K562 (cell line): ENCODE results near the gene VPS41. TPM values are rescaled to one million over a fixed set of nuclear protein-coding genes. Genes with fewer than 3 reads are reported as not detected.

Experiments used
- polyA plus RNA-seq, 8 experiments: library from polyadenylated mRNA; depleted of rRNA in 4 of 8; stranded (reverse) in 5 of 8; unstranded in 3 of 8; fragments of >200 nt; fragmentation: Nextera tagmentation in 2 of 8; fragmentation: Illumina TruSeq in 1 of 8; extraction: Ambion mirVana in 2 of 8; extraction: Trizol in 1 of 8; gene quantifications; 2 replicates each; pipeline versions ENCODE4 v1.2.1 to v1.2.3, GENCODE V29; 2011 to 2014; ENCODE audit warnings: inconsistent platforms in 1 of 8, missing spikeins in 1 of 8
- total RNA-seq, 7 experiments: library from RNA; depleted of rRNA in 6 of 7; stranded (reverse); fragments of >200 nt in 6 of 7; fragmentation: Illumina TruSeq in 2 of 7; extraction: Trizol in 2 of 7; gene quantifications; 2 replicates each; pipeline versions ENCODE4 v1.2.1 to v1.2.3, GENCODE V29; 2011 to 2021; ENCODE audit warnings: low replicate concordance in 1 of 7

Gene VPS41
- total and polyA plus RNA-seq, 9 of the 15 experiments (the other 6 are each of a cell fraction or from before 2014, with no cell fraction given) = 17.7 to 46.8 (median 32.1) TPM

Other genes starting within 250 kb of the VPS41 start
- 0.64 and 0.82 TPM in 2 replicates for gene POU6F2, start 68.7 kb upstream of the VPS41 start, total RNA-seq (2014; rRNA removed)
- 0.80 and 0.98 TPM in 2 replicates for gene POU6F2, start 68.7 kb upstream of the VPS41 start, total RNA-seq (2014; rRNA removed; fragmentation: Illumina TruSeq; extraction: Trizol)
- 0.87 and 1.1 TPM in 2 replicates for gene POU6F2, start 68.7 kb upstream of the VPS41 start, total RNA-seq (2015; rRNA removed; fragmentation: Illumina TruSeq; extraction: Trizol)
- gene POU6F2, start 68.7 kb upstream of the VPS41 start, total RNA-seq (2021) = 1.5 and 2.5 TPM in 2 replicates
- 0.91 and 0.96 TPM in 2 replicates for gene POU6F2, start 68.7 kb upstream of the VPS41 start, polyA plus RNA-seq (2011; rRNA removed)
- 1.0 and 1.1 TPM in 2 replicates for gene POU6F2, start 68.7 kb upstream of the VPS41 start, polyA plus RNA-seq (2014; fragmentation: Illumina TruSeq; extraction: Trizol)
- under 1 TPM; 0.29 to 0.35 TPM for gene POU6F2, start 68.7 kb upstream of the VPS41 start, polyA plus RNA-seq (2014; fragmentation: Nextera tagmentation; extraction: Ambion mirVana)
- gene POU6F2, start 68.7 kb upstream of the VPS41 start, polyA plus RNA-seq (2014; rRNA removed) = 0.70 and 1.9 TPM in 2 replicates